ENCODE results near the gene SLC45A3. TPM values are rescaled to one million over a fixed set of nuclear protein-coding genes. Genes with fewer than 3 reads are reported as not detected.

The SLC45A3 gene
- total and polyA plus RNA-seq, 2 of the 8 experiments (the other 6 are each of a cell fraction or from before 2014, with no cell fraction given), result 13.0 to 14.3 TPM

GRCh38 chr1:205662791-205663190, 17.5 kb downstream of the SLC45A3 start:
- H2BK12ac ChIP-seq (ENCODE audit: low read depth, low read length), result no peak overlapping the region
- H4K8ac ChIP-seq (ENCODE audit: extremely low read depth, insufficient read depth, low read length), result no peak overlapping the region
- H3K56ac ChIP-seq (replicated peaks; ENCODE audit: insufficient read length, low read depth, low read length), result no peak overlapping the region
- H3K4ac ChIP-seq (replicated peaks; ENCODE audit: insufficient read length, low read depth, low read length), result no peak overlapping the region
- DNase-seq (ENCODE audit: low read depth in 1 of 2, low spot score in 2 of 2) (no peak), FAIRE-seq (no peak)
- H2AFZ ChIP-seq (ENCODE audit: low read length), result no peak overlapping the region
- no peak overlapping the region for H3K27ac ChIP-seq (ENCODE audit: low read depth, low read length)
- peaks cover 1 to 4% of the 10 kb centered on the region in 2 experiments for H4K20me1 ChIP-seq (replicated peaks in 1 of 2; ENCODE audit: control insufficient read depth in 1 of 2, insufficient read depth in 2 of 2, low read length in 2 of 2)
- H2AK5ac ChIP-seq (ENCODE audit: low read depth, low read length), result no peak overlapping the region
- H4K5ac ChIP-seq (ENCODE audit: insufficient read length, low read depth, low read length), result no peak overlapping the region
- H3K4me2 ChIP-seq (ENCODE audit: insufficient read depth in 1 of 2, low read depth in 2 of 2, low read length in 2 of 2), result no peak overlapping the region
- no peaks in the 10 kb centered on the region for H3K27me3 ChIP-seq (replicated peaks in 1 of 4; ENCODE audit: control insufficient read depth in 3 of 4, extremely low read depth in 1 of 4, insufficient read depth in 3 of 4, low read length in 3 of 4)
- no peak overlapping the region for H2BK15ac ChIP-seq (ENCODE audit: low read length)
- H3K79me1 ChIP-seq (ENCODE audit: low read depth, low read length), result peaks cover 7% of the 10 kb centered on the region; the same call in 1 of the 2 replicates
- H3K4me1 ChIP-seq (replicated peaks in 1 of 4; ENCODE audit: control insufficient read depth in 3 of 4, insufficient read depth in 4 of 4, low read length in 3 of 4), result peaks cover 0 to 15% (median 8%) of the 10 kb centered on the region in 4 experiments; a peak in 5 of 7 replicates
- no peak overlapping the region for H4K91ac ChIP-seq (replicated peaks; ENCODE audit: insufficient read length, low read length)
- H3K23me2 ChIP-seq (ENCODE audit: low read depth, low read length), result no peaks in the 10 kb centered on the region
- no peak overlapping the region for H2BK5ac ChIP-seq (ENCODE audit: low read depth, low read length)
- ChIA-PET CTCF (ENCODE audit: partially characterized antibody) (interaction anchor here (0.6 to 18.5 kb wide), 10 partner anchors 11 to 985 kb away, joined by 3 to 856 read pairs (median 100); partner anchors contain the start of genes ELK4 and SLC45A3), POLR2A (ENCODE audit: partially characterized antibody) (interaction anchor here (1.4 to 19.3 kb wide), 4 partner anchors 18 to 71 kb away, joined by 3 to 241 read pairs (median 3); partner anchors contain the start of genes ELK4 and SLC45A3)
- no peak overlapping the region for H3K14ac ChIP-seq (ENCODE audit: insufficient read length)
- WGBS, 2 experiments (ENCODE audit: extremely low coverage in 1 of 2, insufficient coverage in 1 of 2, insufficient read length in 1 of 2, insufficient replicate concordance in 2 of 2, low coverage in 1 of 2, low lambda C conversion rate in 2 of 2, missing lambda C conversion rate in 1 of 2), result 92% methylated on average over 23 of the region's 24 CpGs; no CpG with 5 or more reads in 1 of the 2 experiments
- peaks cover 2 to 13% (median 7%) of the 10 kb centered on the region in 4 experiments; a peak in 6 of 8 replicates for H3K36me3 ChIP-seq (ENCODE audit: control insufficient read depth in 2 of 4, insufficient read depth in 4 of 4, low read length in 3 of 4)
- H3K4me3 ChIP-seq (ENCODE audit: extremely low read depth in 1 of 4, insufficient read depth in 2 of 4, low read depth in 3 of 4, low read length in 4 of 4), result no peak overlapping the region
- no peak overlapping the region for H3K9ac ChIP-seq (replicated peaks in 1 of 4; ENCODE audit: extremely low read depth in 1 of 4, low read depth in 3 of 4, low read length in 3 of 4)
- no peak overlapping the region for H2BK20ac ChIP-seq (ENCODE audit: low read length)
- H2BK120ac ChIP-seq (replicated peaks; ENCODE audit: low read depth, low read length), result no peak overlapping the region
- H3K9me3 ChIP-seq (ENCODE audit: insufficient read depth in 2 of 2, low read depth in 1 of 2, low read length in 1 of 2), result no peaks in the 10 kb centered on the region
- peaks cover 0 to 17% of the 10 kb centered on the region in 2 experiments; a peak in 2 of 4 replicates for H3K79me2 ChIP-seq (ENCODE audit: control insufficient read depth in 1 of 2, insufficient read depth in 2 of 2, low read length in 2 of 2)
- no peak overlapping the region for H3K18ac ChIP-seq (ENCODE audit: extremely low read depth, low read length)
- no peak overlapping the region for H3K23ac ChIP-seq (ENCODE audit: insufficient read length)

Measured in H1 (cell line).